Endothelial cell of umbilical vein (primary cell): ENCODE measurements around the gene MORF4L1. TPM values are rescaled to one million over a fixed set of nuclear protein-coding genes. Genes with fewer than 3 reads are reported as not detected.

Experiments
- BruUV-seq: library from RNA; stranded (reverse); fragments of 400-500 nt; replicated peaks from 2 replicates; lab custom pipeline; 2021; lab: Mats Ljungman, UMichigan
- CTCF ChIA-PET: fragments of 300-600, 350-600 bp; sonication (Branson Sonifier 250); formaldehyde crosslinking; loops from one replicate; lab custom pipeline; 2021; ENCODE audit warnings: antibody characterized with exemption, inconsistent platforms; lab: Charles Lee
- POLR2A ChIA-PET: fragments of 300-600, 350-600 bp; sonication (Branson Sonifier 250); formaldehyde crosslinking; loops from one replicate; lab custom pipeline; 2021; ENCODE audit warnings: antibody characterized with exemption, inconsistent platforms; lab: Charles Lee
- DNase-seq: peaks from one replicate; pipeline ENCODE4 v3.0.0-alpha.2; 2011; ENCODE audit warnings: low read depth, low spot score
- FAIRE-seq: peaks from 2 replicates; lab custom pipeline; 2011; peaks lifted over from hg19 to GRCh38; lab: Jason Lieb, UNC
- H2AFZ ChIP-seq: 2 replicates; pipeline ENCODE4 v1.6.0; 2012; ENCODE audit warnings: low read depth, low read length, control low read depth, inconsistent platforms
- H3K27ac ChIP-seq: 2 replicates; pipeline ENCODE4 v1.5.1; 2011; ENCODE audit warnings: low read depth, mild to moderate bottlenecking, control low read depth, low read length, moderate library complexity; ENCODE audit not compliant: insufficient read depth
- H3K27me3 ChIP-seq, 2 experiments: 2 replicates each; pipeline versions ENCODE4 v1.6.0 to v1.6.1; 2011; ENCODE audit warnings: low read length in 2 of 2, mixed read lengths in 1 of 2; ENCODE audit not compliant: control insufficient read depth in 2 of 2, insufficient read depth in 2 of 2
- H3K36me3 ChIP-seq, 2 experiments: 2 replicates in 1 of 2; 3 replicates in 1 of 2; pipeline ENCODE4 v1.5.1; 2011; ENCODE audit warnings: low read length in 2 of 2, mild to moderate bottlenecking in 1 of 2, moderate library complexity in 1 of 2; ENCODE audit not compliant: control insufficient read depth in 2 of 2, insufficient read depth in 2 of 2; ENCODE audit errors: extremely low read depth in 1 of 2
- H3K4me1 ChIP-seq: 3 replicates; pipeline ENCODE4 v1.5.1; 2011; ENCODE audit warnings: mild to moderate bottlenecking, low read length; ENCODE audit not compliant: control insufficient read depth, insufficient read depth; ENCODE audit errors: extremely low read depth
- H3K4me2 ChIP-seq: 2 replicates; pipeline ENCODE4 v1.6.1; 2011; ENCODE audit warnings: low read length, control low read depth, mixed read lengths; ENCODE audit not compliant: insufficient read depth
- H3K4me3 ChIP-seq, 3 experiments: fragments of 200-600 bp in 1 of 3; sonication (generic), shearing (Covaris generic) in 1 of 3; replicated peaks in 1 of 3; 2 replicates each; pipeline ENCODE4 v1.5.1; 2011 to 2016; ENCODE audit warnings: control low read depth in 3 of 3, low read length in 3 of 3, mild to moderate bottlenecking in 2 of 3, inconsistent platforms in 1 of 3, low read depth in 1 of 3, moderate library complexity in 1 of 3; ENCODE audit not compliant: insufficient read depth in 1 of 3
- H3K79me2 ChIP-seq: 2 replicates; pipeline ENCODE4 v1.6.0; 2012; ENCODE audit warnings: low read length, inconsistent platforms; ENCODE audit not compliant: control insufficient read depth, insufficient read depth
- H3K9ac ChIP-seq: replicated peaks from 2 replicates; pipeline ENCODE3; 2011; ENCODE audit warnings: low read length, control low read depth; ENCODE audit not compliant: insufficient read depth; ENCODE audit errors: extremely low read depth
- H3K9me1 ChIP-seq: replicated peaks from 3 replicates; pipeline ENCODE4 v1.6.0; 2011; ENCODE audit warnings: mild to moderate bottlenecking, low read length; ENCODE audit not compliant: control insufficient read depth, insufficient read depth; ENCODE audit errors: extremely low read depth
- H3K9me3 ChIP-seq: replicated peaks from 2 replicates; pipeline ENCODE4 v1.5.1; 2012; ENCODE audit warnings: low read length, inconsistent platforms; ENCODE audit not compliant: control insufficient read depth, insufficient read depth
- H4K20me1 ChIP-seq: replicated peaks from 2 replicates; pipeline ENCODE3; 2011; ENCODE audit warnings: mild to moderate bottlenecking, low read length; ENCODE audit not compliant: control insufficient read depth, insufficient read depth; ENCODE audit errors: extremely low read depth
- FOS ChIP-seq: IDR thresholded peaks from 2 replicates; pipeline ENCODE4 v1.6.1; 2011; ENCODE audit warnings: mild to moderate bottlenecking, low read length, moderate library complexity, borderline replicate concordance; ENCODE audit not compliant: insufficient read depth
- MYC ChIP-seq: IDR thresholded peaks from one replicate; pipeline ENCODE4 v1.6.1; 2011; ENCODE audit warnings: mild to moderate bottlenecking, low read depth, low read length
- dilution Hi-C: fragments of 300-500 bp; cut with MboI; formaldehyde crosslinking; loops from one replicate; pipeline ENCODE4 v1.15.0; 2019; ENCODE audit warnings: low sequenced_read_pairs; ENCODE audit not compliant: extremely low pct_ligation_motif_present
- intact Hi-C: fragments of 100-400 bp; cut with micrococcal nuclease; formaldehyde crosslinking; loops from one replicate; pipeline ENCODE4 v1.10.0; 2022
- polyA plus RNA-seq, 4 experiments: library from polyadenylated mRNA; depleted of rRNA in 3 of 4; stranded (reverse) in 3 of 4; unstranded in 1 of 4; fragments of >200 nt; gene quantifications; 2 replicates each; pipeline versions ENCODE4 v1.2.1 to v1.2.3, GENCODE V29; 2011 to 2012; ENCODE audit warnings: missing spikeins in 1 of 4
- total RNA-seq: library from RNA; stranded (reverse); gene quantifications from 2 replicates; pipeline ENCODE4 v1.2.3, GENCODE V29; 2021
- TF ChIP-seq, protein P1 (sequence below), 2 donors: IDR thresholded peaks; 1 replicate in 1 of 2; 2 replicates in 1 of 2; pipeline ENCODE4 v1.5.1; 2011; ENCODE audit warnings: low read length in 2 of 2, mild to moderate bottlenecking in 2 of 2, moderate library complexity in 2 of 2, control low read depth in 1 of 2, inconsistent platforms in 1 of 2, low read depth in 1 of 2; ENCODE audit not compliant: insufficient read depth in 1 of 2; ENCODE audit errors: extremely low read depth in 1 of 2

MORF4L1 gene
- total and polyA plus RNA-seq, 2 donors (not counting 3 experiments of a cell fraction or from before 2014, with no cell fraction given), result 164 to 404 TPM

DNA sequence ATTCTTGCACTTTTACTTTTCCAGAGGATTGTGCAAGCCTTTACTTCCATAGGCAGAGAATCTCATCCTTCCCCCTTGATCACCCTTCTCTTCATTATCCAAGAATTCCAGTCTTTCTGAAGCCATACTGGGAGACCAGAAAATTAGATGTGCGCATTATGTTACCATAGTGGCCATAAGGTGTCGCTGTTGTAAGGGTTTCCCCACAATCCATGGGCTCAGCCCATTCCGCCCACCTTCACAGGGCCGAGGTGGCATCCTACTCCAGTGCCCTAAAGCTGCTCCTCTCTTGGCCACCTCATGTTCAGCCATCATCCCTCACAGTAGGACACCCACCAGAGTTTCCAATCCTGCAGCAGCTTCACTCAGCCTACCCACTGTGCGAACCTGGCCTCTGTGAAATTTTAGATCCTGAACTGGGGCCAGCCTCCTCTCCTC lies 37.1 kb downstream of the MORF4L1 start:
- Histone ChIP-seq H3K36me3 (peaks cover 21 to 55% of the 10 kb centered on the region in 2 experiments), H3K9me1 (no peaks in the 10 kb centered on the region), H3K27ac (no peak overlapping the region), H3K9me3 (no peaks in the 10 kb centered on the region), H3K4me3 (no peak overlapping the region), H3K4me1 (no peaks in the 10 kb centered on the region), H3K9ac (no peak overlapping the region), H3K79me2 (peaks cover 8% of the 10 kb centered on the region), H3K27me3 (no peaks in the 10 kb centered on the region), H3K4me2 (no peak overlapping the region), H2AFZ (no peak overlapping the region), H4K20me1 (no peaks in the 10 kb centered on the region)
- CTCF ChIA-PET, result interaction anchor here (0.9 to 7.4 kb wide), 8 partner anchors 10 to 274 kb away, joined by 3 to 109 read pairs (median 10); no protein-coding TSS in a partner anchor
- POLR2A ChIA-PET, result no interaction called here
- no TSS peak for BruUV-seq
- TF ChIP-seq, protein P1, sequence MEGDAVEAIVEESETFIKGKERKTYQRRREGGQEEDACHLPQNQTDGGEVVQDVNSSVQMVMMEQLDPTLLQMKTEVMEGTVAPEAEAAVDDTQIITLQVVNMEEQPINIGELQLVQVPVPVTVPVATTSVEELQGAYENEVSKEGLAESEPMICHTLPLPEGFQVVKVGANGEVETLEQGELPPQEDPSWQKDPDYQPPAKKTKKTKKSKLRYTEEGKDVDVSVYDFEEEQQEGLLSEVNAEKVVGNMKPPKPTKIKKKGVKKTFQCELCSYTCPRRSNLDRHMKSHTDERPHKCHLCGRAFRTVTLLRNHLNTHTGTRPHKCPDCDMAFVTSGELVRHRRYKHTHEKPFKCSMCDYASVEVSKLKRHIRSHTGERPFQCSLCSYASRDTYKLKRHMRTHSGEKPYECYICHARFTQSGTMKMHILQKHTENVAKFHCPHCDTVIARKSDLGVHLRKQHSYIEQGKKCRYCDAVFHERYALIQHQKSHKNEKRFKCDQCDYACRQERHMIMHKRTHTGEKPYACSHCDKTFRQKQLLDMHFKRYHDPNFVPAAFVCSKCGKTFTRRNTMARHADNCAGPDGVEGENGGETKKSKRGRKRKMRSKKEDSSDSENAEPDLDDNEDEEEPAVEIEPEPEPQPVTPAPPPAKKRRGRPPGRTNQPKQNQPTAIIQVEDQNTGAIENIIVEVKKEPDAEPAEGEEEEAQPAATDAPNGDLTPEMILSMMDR (IDR thresholded peaks at IDR 0.05; ENCODE audit: extremely low read depth in 1 of 2, insufficient read depth in 1 of 2, low read depth in 1 of 2, low read length in 2 of 2), result peak; percentile 61 to 65
- TF ChIP-seq MYC, result no peak
- FAIRE-seq (peak; percentile 66), DNase-seq (peak; percentile 52)
- dilution Hi-C loops (no loop called here), intact Hi-C loops (loop anchor here (1.0 kb wide), 3 partner anchors 69 to 274 kb away; no protein-coding TSS in a partner anchor)

DNA sequence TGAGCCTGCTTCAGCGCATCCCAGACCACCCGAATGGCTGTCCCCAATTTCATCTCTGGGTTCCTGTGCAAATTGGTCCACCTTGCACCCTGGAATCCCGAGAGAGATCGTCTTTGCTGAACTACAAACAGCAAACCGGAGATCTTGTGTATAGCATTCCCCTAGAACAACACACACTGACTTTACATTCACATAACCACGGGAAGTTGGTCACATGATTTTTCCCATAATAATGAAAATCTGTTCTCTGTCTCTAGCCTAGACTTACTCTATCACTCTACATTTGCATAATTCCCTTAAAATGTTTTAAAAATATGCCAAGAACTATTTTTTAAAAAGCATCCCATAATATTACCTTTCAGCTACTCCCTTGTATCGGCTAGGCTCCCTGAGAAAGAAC lies 37.6 kb downstream of the MORF4L1 start:
- Histone ChIP-seq H3K4me3 (no peak overlapping the region), H3K9me1 (no peaks in the 10 kb centered on the region), H3K79me2 (peaks cover 9% of the 10 kb centered on the region), H3K9ac (no peak overlapping the region), H4K20me1 (no peaks in the 10 kb centered on the region), H3K27ac (no peak overlapping the region), H3K27me3 (no peaks in the 10 kb centered on the region), H2AFZ (no peak overlapping the region), H3K9me3 (no peaks in the 10 kb centered on the region), H3K4me2 (no peak overlapping the region), H3K36me3 (peaks cover 22 to 55% of the 10 kb centered on the region in 2 experiments), H3K4me1 (no peaks in the 10 kb centered on the region)
- DNase-seq, result no peak
- ChIA-PET POLR2A (no interaction called here), CTCF (interaction anchor here (1.0 to 7.4 kb wide), 6 partner anchors 10 to 274 kb away, joined by 3 to 109 read pairs (median 38); no protein-coding TSS in a partner anchor)
- intact Hi-C loops, result no loop called here
- dilution Hi-C loops, result no loop called here
- no TSS peak for BruUV-seq
- no peak for FAIRE-seq
- no peak for TF ChIP-seq FOS
- no peak for TF ChIP-seq MYC
